HCT116 (cell line): ENCODE data around the gene FLOT1. TPM values are rescaled to one million over a fixed set of nuclear protein-coding genes. Genes with fewer than 3 reads are reported as not detected.
A peak's percentile ranks its signal among the peaks of the same experiment; 100 is the strongest.

ENCODE experiments used
- ATAC-seq: fragments of 200-7000 bp; cut with Tn5 transposase; 2 replicates; pipeline ENCODE4 v1.9.1; 2020; ENCODE audit warnings: mild to moderate bottlenecking, moderate library complexity
- BruUV-seq: library from RNA; stranded (reverse); fragments of 400-500 nt; replicated peaks from 2 replicates; lab custom pipeline; 2021; lab: Mats Ljungman, UMichigan
- CTCF ChIA-PET: fragments of 300-600 bp; sonication (Branson Sonifier 250); formaldehyde crosslinking; loops from one replicate; lab custom pipeline; 2021; ENCODE audit warnings: antibody characterized with exemption; lab: Charles Lee
- POLR2A ChIA-PET: fragments of 300-600, 350-600 bp; sonication (Branson Sonifier 250); formaldehyde crosslinking; loops from one replicate; lab custom pipeline; 2021; ENCODE audit warnings: antibody characterized with exemption; lab: Charles Lee
- RAD21 ChIA-PET, 2 experiments: fragments of 300-600 bp; sonication (Branson Sonifier 250); formaldehyde crosslinking; loops; one replicate each; lab custom pipeline; 2023; ENCODE audit warnings: low total read pairs in 2 of 2; ENCODE audit not compliant: uncharacterized antibody in 2 of 2, unreplicated experiment in 2 of 2, low non-redundant PET in 1 of 2; lab: Charles Lee
- DNase-seq: peaks from one replicate; pipeline ENCODE4 v3.0.0-alpha.2; 2010; ENCODE audit warnings: low read depth, low spot score
- H2AFZ ChIP-seq: fragments of 200-600 bp; shearing (Covaris generic), sonication (generic); 2 replicates; pipeline ENCODE4 v1.6.1; 2017; ENCODE audit warnings: low read depth, mixed run types, mixed read lengths, antibody characterized with exemption, low read length; ENCODE audit not compliant: poor library complexity, severe bottlenecking
- H3K27ac ChIP-seq: 2 replicates; pipeline ENCODE4 v1.5.1; 2012; ENCODE audit warnings: low read depth, low read length
- H3K27me3 ChIP-seq: fragments of 200-600 bp; sonication (generic); 2 replicates; pipeline ENCODE4 v1.6.1; 2016; ENCODE audit warnings: mixed run types, low read length, mixed read lengths; ENCODE audit not compliant: insufficient read depth
- H3K36me3 ChIP-seq, 2 experiments: fragments of 200-500 bp in 1 of 2; fragments of 200-600 bp in 1 of 2; sonication (Bioruptor generic) in 1 of 2; sonication (generic) in 1 of 2; 2 replicates each; pipeline versions ENCODE4 v1.5.1 to v1.6.1; 2014 to 2016; ENCODE audit warnings: low read length in 2 of 2, inconsistent platforms in 1 of 2, mixed read lengths in 1 of 2, mixed run types in 1 of 2; ENCODE audit not compliant: insufficient read depth in 2 of 2, control insufficient read depth in 1 of 2
- H3K4me1 ChIP-seq, 2 experiments: fragments of 200-600 bp in 1 of 2; sonication (generic) in 1 of 2; 2 replicates each; pipeline versions ENCODE4 v1.5.1 to v1.6.1; 2012 to 2017; ENCODE audit warnings: low read length in 2 of 2, inconsistent platforms in 1 of 2, mild to moderate bottlenecking in 1 of 2, mixed read lengths in 1 of 2, mixed run types in 1 of 2, moderate library complexity in 1 of 2; ENCODE audit not compliant: insufficient read depth in 2 of 2, control insufficient read depth in 1 of 2
- H3K4me2 ChIP-seq: fragments of 200-600 bp; sonication (generic); 2 replicates; pipeline ENCODE4 v1.6.1; 2017; ENCODE audit warnings: mixed run types, low read length, mixed read lengths
- H3K4me3 ChIP-seq, 2 experiments: fragments of 200-600 bp in 1 of 2; sonication (generic) in 1 of 2; replicated peaks in 1 of 2; 2 replicates each; pipeline ENCODE4 v1.5.1; 2011 to 2016; ENCODE audit warnings: low read length in 2 of 2, control low read depth in 1 of 2, low read depth in 1 of 2, mild to moderate bottlenecking in 1 of 2, mixed read lengths in 1 of 2, mixed run types in 1 of 2
- H3K79me2 ChIP-seq: fragments of 200-600 bp; sonication (generic); 2 replicates; pipeline ENCODE4 v1.6.1; 2017; ENCODE audit warnings: mild to moderate bottlenecking, mixed run types, low read length, moderate library complexity, mixed read lengths; ENCODE audit not compliant: insufficient read depth
- H3K9ac ChIP-seq: fragments of 200-600 bp; sonication (generic); 2 replicates; pipeline ENCODE4 v1.6.1; 2016; ENCODE audit warnings: low read length, mixed read lengths
- H3K9me2 ChIP-seq: fragments of 200-600 bp; sonication (generic), shearing (Covaris generic); 2 replicates; pipeline ENCODE4 v1.6.1; 2017; ENCODE audit warnings: mixed run types, mild to moderate bottlenecking, moderate library complexity; ENCODE audit not compliant: insufficient read depth
- H3K9me3 ChIP-seq, 2 experiments: fragments of 200-500 bp in 1 of 2; fragments of 200-600 bp in 1 of 2; sonication (Bioruptor generic) in 1 of 2; sonication (generic) in 1 of 2; 2 replicates each; pipeline ENCODE4 v1.6.1; 2014 to 2017; ENCODE audit warnings: low read length in 2 of 2, mixed read lengths in 2 of 2, inconsistent platforms in 1 of 2, low read depth in 1 of 2, mild to moderate bottlenecking in 1 of 2, mixed run types in 1 of 2, moderate library complexity in 1 of 2; ENCODE audit not compliant: control insufficient read depth in 1 of 2, insufficient read depth in 1 of 2
- H4K20me1 ChIP-seq: fragments of 200-600 bp; sonication (generic), shearing (Covaris generic); 2 replicates; pipeline ENCODE4 v1.6.1; 2017; ENCODE audit warnings: mixed run types, mild to moderate bottlenecking, moderate library complexity; ENCODE audit not compliant: insufficient read depth
- CBX3 ChIP-seq: IDR thresholded peaks from 2 replicates; pipeline ENCODE4 v1.6.1; 2012; ENCODE audit warnings: low read depth
- CEBPB ChIP-seq: IDR thresholded peaks from 2 replicates; pipeline ENCODE4 v1.6.1; 2012; ENCODE audit warnings: low read depth
- ELF1 ChIP-seq: IDR thresholded peaks from 2 replicates; pipeline ENCODE4 v1.6.1; 2012; ENCODE audit warnings: low read depth, borderline replicate concordance
- EZH2 ChIP-seq: fragments of 200-600 bp; sonication (generic); IDR thresholded peaks from 2 replicates; pipeline ENCODE4 v1.6.1; 2017; ENCODE audit warnings: antibody characterized with exemption, mixed run types
- EZH2phosphoT487 ChIP-seq: fragments of 200-600 bp; IDR thresholded peaks from 2 replicates; pipeline ENCODE4 v1.6.1; 2018; ENCODE audit warnings: antibody characterized with exemption, borderline replicate concordance
- FOSL1 ChIP-seq: IDR thresholded peaks from 2 replicates; pipeline ENCODE4 v1.6.1; 2012; ENCODE audit warnings: low read depth
- JUND ChIP-seq: IDR thresholded peaks from 2 replicates; pipeline ENCODE4 v1.6.1; 2012
- RAD21 ChIP-seq: IDR thresholded peaks from 2 replicates; pipeline ENCODE4 v1.6.1; 2012; ENCODE audit warnings: low read depth, mild to moderate bottlenecking
- REST ChIP-seq: IDR thresholded peaks from 2 replicates; pipeline ENCODE4 v1.6.1; 2012; ENCODE audit warnings: low read depth
- SRF ChIP-seq: IDR thresholded peaks from 2 replicates; pipeline ENCODE4 v1.6.1; 2012; ENCODE audit warnings: low read depth
- TCF7L2 ChIP-seq: IDR thresholded peaks from 2 replicates; pipeline ENCODE4 v1.7.0; 2011; ENCODE audit warnings: borderline replicate concordance, inconsistent platforms; ENCODE audit not compliant: insufficient read depth, insufficient read length; ENCODE audit errors: extremely low read depth
- YY1 ChIP-seq: IDR thresholded peaks from 2 replicates; pipeline ENCODE4 v1.6.1; 2011; ENCODE audit warnings: low read length, low read depth, moderate library complexity, mild to moderate bottlenecking; ENCODE audit not compliant: insufficient replicate concordance; ENCODE audit errors: extremely low read depth
- ZFX ChIP-seq: fragments of 450-650 bp; IDR thresholded peaks from 2 replicates; pipeline ENCODE4 v1.6.1; 2017
- intact Hi-C: fragments of 100-400 bp; cut with micrococcal nuclease; formaldehyde crosslinking; loops from 2 replicates; pipeline ENCODE4 v1.10.0; 2022
- total RNA-seq: library from RNA; stranded (reverse); gene quantifications from one replicate; pipeline ENCODE4 v1.2.1, GENCODE V29; 2021; ENCODE audit not compliant: unreplicated experiment
- TF ChIP-seq, protein P1 (sequence below): IDR thresholded peaks from 2 replicates; pipeline ENCODE4 v1.6.1; 2012
- TF ChIP-seq, protein P2 (sequence below), 3 experiments: fragments of 200-600 bp in 1 of 3; sonication (generic) in 1 of 3; IDR thresholded peaks in 2 of 3; conservative IDR thresholded peaks in 1 of 3; 2 replicates each; pipeline ENCODE4 v1.5.1; 2012 to 2017; ENCODE audit warnings: low read depth in 2 of 3, low read length in 2 of 3, antibody characterized with exemption in 1 of 3, borderline replicate concordance in 1 of 3, control low read depth in 1 of 3, mild to moderate bottlenecking in 1 of 3, mixed read lengths in 1 of 3, mixed run types in 1 of 3, moderate library complexity in 1 of 3; ENCODE audit not compliant: insufficient read depth in 1 of 3
- TF ChIP-seq, protein P3 (sequence below): IDR thresholded peaks from 2 replicates; pipeline ENCODE4 v1.6.1; 2011; ENCODE audit warnings: mild to moderate bottlenecking, low read length, moderate library complexity; ENCODE audit not compliant: insufficient replicate concordance; ENCODE audit errors: extremely low read depth

Gene FLOT1
- total RNA-seq, 1 experiment from 2014 or later, result 117 TPM

DNA sequence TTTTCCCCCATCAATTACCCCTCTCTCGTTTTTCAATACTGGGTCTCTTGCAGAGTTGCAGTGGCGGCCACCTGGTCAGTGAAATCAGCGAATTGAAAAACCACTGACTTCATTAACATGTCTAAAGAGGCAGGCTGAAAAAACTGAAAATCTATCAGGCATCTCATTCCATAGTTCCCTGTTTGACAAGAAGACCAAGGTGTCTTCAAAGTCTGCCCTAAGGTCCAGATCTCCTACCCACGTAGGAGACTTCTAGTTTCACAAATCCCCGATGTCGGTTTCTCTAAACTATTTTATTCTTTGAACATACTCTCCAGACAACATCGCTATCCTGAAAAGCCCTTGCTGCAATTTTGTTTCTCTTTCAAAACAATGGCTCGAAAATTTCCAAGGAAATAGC, 23.1 kb downstream of the FLOT1 start:
- peak overlapping the region; percentile 89 for H3K27ac ChIP-seq
- peaks cover 11% of the 10 kb centered on the region; the same call in 1 of the 2 replicates for H4K20me1 ChIP-seq
- no peaks in the 10 kb centered on the region for H3K9me3 ChIP-seq
- DNase-seq, result no peak
- no peak for ATAC-seq
- ChIA-PET CTCF (interaction anchor here (5.7 kb wide), 1 partner anchor 39 kb away, joined by 45 read pairs; no protein-coding TSS in a partner anchor), POLR2A (interaction anchor here (1.0 to 3.0 kb wide), 6 partner anchors 19 to 104 kb away, joined by 3 to 25 read pairs (median 3); partner anchors contain the start of genes MRPS18B and NRM), RAD21 (no interaction called here)
- no TSS peak for BruUV-seq
- no peaks in the 10 kb centered on the region for H3K9me2 ChIP-seq
- H3K9ac ChIP-seq, result peak overlapping the region; percentile 100
- intact Hi-C loops, result loop anchor here (5.0 kb wide), 1 partner anchor 162 kb away; the partner anchor contains the start of genes GNL1 and PRR3
- peak overlapping the region; percentile 95 for H3K4me3 ChIP-seq
- TF ChIP-seq CBX3 (no peak), FOSL1 (no peak), REST (no peak), RAD21 (no peak), EZH2phosphoT487 (no peak), JUND (no peak), ELF1 (no peak), SRF (no peak), ZFX (no peak), YY1 (no peak), EZH2 (no peak), CEBPB (no peak), TCF7L2 (no peak)
- TF ChIP-seq, protein P1, sequence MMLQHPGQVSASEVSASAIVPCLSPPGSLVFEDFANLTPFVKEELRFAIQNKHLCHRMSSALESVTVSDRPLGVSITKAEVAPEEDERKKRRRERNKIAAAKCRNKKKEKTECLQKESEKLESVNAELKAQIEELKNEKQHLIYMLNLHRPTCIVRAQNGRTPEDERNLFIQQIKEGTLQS, result no peak
- TF ChIP-seq, protein P2, sequence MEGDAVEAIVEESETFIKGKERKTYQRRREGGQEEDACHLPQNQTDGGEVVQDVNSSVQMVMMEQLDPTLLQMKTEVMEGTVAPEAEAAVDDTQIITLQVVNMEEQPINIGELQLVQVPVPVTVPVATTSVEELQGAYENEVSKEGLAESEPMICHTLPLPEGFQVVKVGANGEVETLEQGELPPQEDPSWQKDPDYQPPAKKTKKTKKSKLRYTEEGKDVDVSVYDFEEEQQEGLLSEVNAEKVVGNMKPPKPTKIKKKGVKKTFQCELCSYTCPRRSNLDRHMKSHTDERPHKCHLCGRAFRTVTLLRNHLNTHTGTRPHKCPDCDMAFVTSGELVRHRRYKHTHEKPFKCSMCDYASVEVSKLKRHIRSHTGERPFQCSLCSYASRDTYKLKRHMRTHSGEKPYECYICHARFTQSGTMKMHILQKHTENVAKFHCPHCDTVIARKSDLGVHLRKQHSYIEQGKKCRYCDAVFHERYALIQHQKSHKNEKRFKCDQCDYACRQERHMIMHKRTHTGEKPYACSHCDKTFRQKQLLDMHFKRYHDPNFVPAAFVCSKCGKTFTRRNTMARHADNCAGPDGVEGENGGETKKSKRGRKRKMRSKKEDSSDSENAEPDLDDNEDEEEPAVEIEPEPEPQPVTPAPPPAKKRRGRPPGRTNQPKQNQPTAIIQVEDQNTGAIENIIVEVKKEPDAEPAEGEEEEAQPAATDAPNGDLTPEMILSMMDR (IDR thresholded peaks at IDR 0.05 in 2 of 3, conservative IDR thresholded peaks at IDR 0.05 in 1 of 3; ENCODE audit: borderline replicate concordance in 1 of 3, insufficient read depth in 1 of 3, low read depth in 2 of 3, low read length in 2 of 3), result no peak
- TF ChIP-seq, protein P3, sequence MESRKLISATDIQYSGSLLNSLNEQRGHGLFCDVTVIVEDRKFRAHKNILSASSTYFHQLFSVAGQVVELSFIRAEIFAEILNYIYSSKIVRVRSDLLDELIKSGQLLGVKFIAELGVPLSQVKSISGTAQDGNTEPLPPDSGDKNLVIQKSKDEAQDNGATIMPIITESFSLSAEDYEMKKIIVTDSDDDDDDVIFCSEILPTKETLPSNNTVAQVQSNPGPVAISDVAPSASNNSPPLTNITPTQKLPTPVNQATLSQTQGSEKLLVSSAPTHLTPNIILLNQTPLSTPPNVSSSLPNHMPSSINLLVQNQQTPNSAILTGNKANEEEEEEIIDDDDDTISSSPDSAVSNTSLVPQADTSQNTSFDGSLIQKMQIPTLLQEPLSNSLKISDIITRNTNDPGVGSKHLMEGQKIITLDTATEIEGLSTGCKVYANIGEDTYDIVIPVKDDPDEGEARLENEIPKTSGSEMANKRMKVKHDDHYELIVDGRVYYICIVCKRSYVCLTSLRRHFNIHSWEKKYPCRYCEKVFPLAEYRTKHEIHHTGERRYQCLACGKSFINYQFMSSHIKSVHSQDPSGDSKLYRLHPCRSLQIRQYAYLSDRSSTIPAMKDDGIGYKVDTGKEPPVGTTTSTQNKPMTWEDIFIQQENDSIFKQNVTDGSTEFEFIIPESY, result no peak
- peaks cover 9 to 59% of the 10 kb centered on the region in 2 experiments for H3K4me1 ChIP-seq
- H2AFZ ChIP-seq, result no peak overlapping the region
- H3K79me2 ChIP-seq, result peaks cover 65% of the 10 kb centered on the region
- peaks cover 15 to 29% of the 10 kb centered on the region in 2 experiments for H3K36me3 ChIP-seq
- H3K4me2 ChIP-seq, result peak overlapping the region; percentile 96
- no peaks in the 10 kb centered on the region for H3K27me3 ChIP-seq
